Measurements from ENCODE around the gene UBAC1. TPM values are rescaled to one million over a fixed set of nuclear protein-coding genes. Genes with fewer than 3 reads are reported as not detected.
A peak's percentile ranks its signal among the peaks of the same experiment; 100 is the strongest.

The UBAC1 gene
- total and polyA plus RNA-seq, 10 of the 15 experiments (the other 5 are each of a cell fraction or from before 2014, with no cell fraction given): 16.7 to 54.6 (median 38.5) TPM

GRCh38 chr9:135909371-135909770, 51.8 kb downstream of the UBAC1 start:
- H3K9me3 ChIP-seq (replicated peaks; ENCODE audit: control insufficient read depth, insufficient read depth, low read length): no peaks in the 10 kb centered on the region; the same call in 1 of the 3 replicates
- H3K9ac ChIP-seq (ENCODE audit: control insufficient read depth, insufficient read depth, low read length): no peak overlapping the region
- H2AFZ ChIP-seq (ENCODE audit: control insufficient read depth, low read depth, low read length): no peak overlapping the region
- H3K4me3 ChIP-seq: peak overlapping the region; percentile 84; the same call in 1 of the 2 replicates
- CTCF ChIA-PET: interaction anchor here (1.2 to 2.0 kb wide), 2 partner anchors 12 to 40 kb away, joined by 3 to 4 read pairs; no protein-coding TSS in a partner anchor
- POLR2A ChIA-PET: interaction anchor here (1.3 kb wide), 1 partner anchor 51 kb away, joined by 3 read pairs; no protein-coding TSS in a partner anchor
- H3K27ac ChIP-seq (ENCODE audit: control insufficient read depth, insufficient read depth): no peak overlapping the region
- in situ Hi-C loops (cut with MboI): no loop called here
- H3K4me2 ChIP-seq (ENCODE audit: control insufficient read depth, insufficient read depth): peak overlapping the region; percentile 78
- DNase-seq (ENCODE audit: low read depth, low spot score) (no peak), FAIRE-seq (no peak), ATAC-seq (no peak)
- TF ChIP-seq NBN (IDR thresholded peaks at IDR 0.05) (no peak), ZNF24 (IDR thresholded peaks at IDR 0.05) (no peak), MEF2B (IDR thresholded peaks at IDR 0.05; ENCODE audit: partially characterized antibody, poor library complexity, severe bottlenecking) (no peak), ZSCAN29 (IDR thresholded peaks at IDR 0.05) (no peak), GATAD2B (conservative IDR thresholded peaks at IDR 0.05; ENCODE audit: low read depth) (no peak), MTA3 (IDR thresholded peaks at IDR 0.05; ENCODE audit: borderline replicate concordance, low read length) (no peak), MYB (IDR thresholded peaks at IDR 0.05; ENCODE audit: borderline replicate concordance, low read depth, low read length) (no peak), PML (IDR thresholded peaks at IDR 0.05; ENCODE audit: low read length) (no peak), RELA (IDR thresholded peaks at IDR 0.05; ENCODE audit: borderline replicate concordance, partially characterized antibody) (no peak), RFX5 (IDR thresholded peaks at IDR 0.05; ENCODE audit: low read depth, low read length) (no peak), YY1 (IDR thresholded peaks at IDR 0.05; ENCODE audit: low read depth, low read length) (no peak)
- peaks cover 2 to 3% of the 10 kb centered on the region in 2 experiments; a peak in 2 of 4 replicates for H3K36me3 ChIP-seq (ENCODE audit: control insufficient read depth in 2 of 2, insufficient read depth in 2 of 2, low read length in 1 of 2)
- SMC1A ChIA-PET (ENCODE audit: uncharacterized antibody, unreplicated experiment): no interaction called here
- H3K4me1 ChIP-seq (ENCODE audit: control insufficient read depth, insufficient read depth, low read length): peaks cover 26% of the 10 kb centered on the region
- peaks cover 33% of the 10 kb centered on the region for H3K79me2 ChIP-seq (ENCODE audit: control insufficient read depth, insufficient read depth, low read length)
- no peaks in the 10 kb centered on the region for H4K20me1 ChIP-seq (ENCODE audit: control insufficient read depth, insufficient read depth)
- RAD21 ChIA-PET (ENCODE audit: unreplicated experiment): no interaction called here
- no peaks in the 10 kb centered on the region for H3K27me3 ChIP-seq (replicated peaks in 1 of 2; ENCODE audit: control insufficient read depth in 2 of 2, insufficient read depth in 2 of 2, low read length in 1 of 2)
- WGBS (ENCODE audit: insufficient coverage, insufficient replicate concordance, low lambda C conversion rate, missing lambda C conversion rate): 91% methylated on average over 6 of the region's 6 CpGs
- no TSS peak for BruUV-seq (replicated peaks)
- intact Hi-C loops (cut with micrococcal nuclease; ENCODE audit: unreplicated experiment): loop anchor here (5.0 kb wide), 2 partner anchors 47 to 53 kb away; partner anchors contain the start of gene UBAC1
